Activated naive CD8-positive, alpha-beta T cell (primary cell): ENCODE results near the gene OR5H2.
"Not testable (repeated sequence)": the region's sequence is repeated elsewhere in the genome, so short reads cannot be mapped to it uniquely, and the experiment has no call there.

ENCODE experiments used
- H3K27ac Mint-ChIP-seq: one replicate; pipeline ENCODE4 v1.8.0; 2021; ENCODE audit warnings: mixed read lengths
- H3K27me3 Mint-ChIP-seq: one replicate; pipeline ENCODE4 v1.8.0; 2021; ENCODE audit warnings: mixed read lengths
- H3K36me3 Mint-ChIP-seq: one replicate; pipeline ENCODE4 v1.8.0; 2021; ENCODE audit warnings: mixed read lengths
- H3K4me1 Mint-ChIP-seq: one replicate; pipeline ENCODE4 v1.8.0; 2021; ENCODE audit warnings: low read depth, mixed read lengths
- H3K4me3 Mint-ChIP-seq: one replicate; pipeline ENCODE4 v1.8.0; 2021; ENCODE audit warnings: mild to moderate bottlenecking, mixed read lengths
- H3K9me3 Mint-ChIP-seq: one replicate; pipeline ENCODE4 v1.8.0; 2021; ENCODE audit warnings: low read depth, mixed read lengths

Gene OR5H2

GRCh38 chr3:98282205-98282604 lies at the start of gene OR5H2:
OR5H2 (plus strand) TSS chr3:98282505; CDS start chr3:98282903, 398 bp downstream.
- Mint-ChIP-seq H3K36me3 (no peaks in the 10 kb centered on the region), H3K4me3 (no peak within 1 kb of the TSS), H3K27me3 (no peaks in the 10 kb centered on the region), H3K27ac (no peak within 1 kb of the TSS), H3K9me3 (no peaks in the 10 kb centered on the region), H3K4me1 (no peaks in the 10 kb centered on the region)

- Mint-ChIP-seq H3K4me3 (no peak overlapping the region), H3K27me3 (peaks cover 7% of the 10 kb centered on the region), H3K4me1 (no peaks in the 10 kb centered on the region), H3K36me3 (no peaks in the 10 kb centered on the region), H3K27ac (no peak overlapping the region), H3K9me3 (no peaks in the 10 kb centered on the region)
Measured at GRCh38 chr3:98233468-98233867, 48.8 kb upstream of the OR5H2 start.

- Mint-ChIP-seq H3K36me3 (no peaks in the 10 kb centered on the region), H3K4me3 (no peak overlapping the region), H3K4me1 (no peaks in the 10 kb centered on the region), H3K9me3 (no peaks in the 10 kb centered on the region), H3K27ac (no peak overlapping the region), H3K27me3 (peaks cover 3% of the 10 kb centered on the region)
Measured at GRCh38 chr3:98240131-98240530, 42.2 kb upstream of the OR5H2 start.

DNA sequence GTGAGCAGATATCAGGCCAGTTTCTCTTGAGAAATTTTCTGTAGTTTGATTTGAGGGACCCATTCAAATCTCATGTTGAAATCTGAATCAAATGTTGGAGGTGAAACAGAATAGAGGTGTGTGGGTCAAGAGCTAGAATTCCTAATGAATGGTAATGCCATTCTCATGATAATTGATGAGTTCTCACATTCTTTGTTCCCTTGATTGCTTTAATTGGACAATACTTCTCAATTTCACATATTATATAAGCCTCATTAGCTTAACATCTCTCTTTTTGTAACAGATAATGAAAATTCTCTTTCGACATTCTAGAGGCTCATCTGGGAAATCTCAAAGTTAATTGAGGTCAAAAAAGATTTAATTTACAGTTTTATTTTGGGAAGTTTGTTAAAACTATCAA lies 40.1 kb upstream of the OR5H2 start:
- H3K4me3 Mint-ChIP-seq: no peak overlapping the region
- no peaks in the 10 kb centered on the region for H3K36me3 Mint-ChIP-seq
- H3K9me3 Mint-ChIP-seq: no peaks in the 10 kb centered on the region
- no peaks in the 10 kb centered on the region for H3K4me1 Mint-ChIP-seq
- no peak overlapping the region for H3K27ac Mint-ChIP-seq
- H3K27me3 Mint-ChIP-seq: peaks cover 3% of the 10 kb centered on the region

DNA sequence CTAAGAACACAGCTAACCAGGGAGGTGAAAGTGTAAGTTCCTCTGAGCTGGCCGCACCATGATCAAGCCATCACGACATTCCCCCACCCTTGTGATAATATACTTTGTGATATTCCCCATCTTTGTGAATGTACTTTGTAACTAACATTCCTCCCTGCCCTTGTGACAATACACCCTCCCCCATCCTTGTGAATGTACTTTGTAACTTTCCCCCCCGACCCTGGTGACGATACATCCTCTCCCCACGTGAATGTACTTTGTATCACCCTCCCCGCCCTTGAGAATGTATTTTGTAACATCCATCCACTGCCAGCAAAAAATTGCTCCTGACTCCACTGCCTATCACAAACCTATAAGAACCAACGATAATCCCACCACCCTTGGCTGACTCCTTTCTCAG lies 38.5 kb upstream of the OR5H2 start:
- Mint-ChIP-seq H3K9me3 (no peaks in the 10 kb centered on the region), H3K27ac (no peak overlapping the region), H3K4me3 (no peak overlapping the region), H3K4me1 (no peaks in the 10 kb centered on the region), H3K27me3 (no peaks in the 10 kb centered on the region), H3K36me3 (no peaks in the 10 kb centered on the region)

GRCh38 chr3:98246142-98246541 lies 36.2 kb upstream of the OR5H2 start:
- no peak overlapping the region for H3K27ac Mint-ChIP-seq
- no peaks in the 10 kb centered on the region for H3K9me3 Mint-ChIP-seq
- H3K4me1 Mint-ChIP-seq: no peaks in the 10 kb centered on the region
- no peaks in the 10 kb centered on the region for H3K27me3 Mint-ChIP-seq
- H3K36me3 Mint-ChIP-seq: no peaks in the 10 kb centered on the region
- H3K4me3 Mint-ChIP-seq: no peak overlapping the region

GRCh38 chr3:98256026-98256425 lies 26.3 kb upstream of the OR5H2 start:
- not testable (repeated sequence) for H3K27ac Mint-ChIP-seq, H3K27me3 Mint-ChIP-seq, H3K4me1 Mint-ChIP-seq, H3K36me3 Mint-ChIP-seq, H3K9me3 Mint-ChIP-seq, H3K4me3 Mint-ChIP-seq

DNA sequence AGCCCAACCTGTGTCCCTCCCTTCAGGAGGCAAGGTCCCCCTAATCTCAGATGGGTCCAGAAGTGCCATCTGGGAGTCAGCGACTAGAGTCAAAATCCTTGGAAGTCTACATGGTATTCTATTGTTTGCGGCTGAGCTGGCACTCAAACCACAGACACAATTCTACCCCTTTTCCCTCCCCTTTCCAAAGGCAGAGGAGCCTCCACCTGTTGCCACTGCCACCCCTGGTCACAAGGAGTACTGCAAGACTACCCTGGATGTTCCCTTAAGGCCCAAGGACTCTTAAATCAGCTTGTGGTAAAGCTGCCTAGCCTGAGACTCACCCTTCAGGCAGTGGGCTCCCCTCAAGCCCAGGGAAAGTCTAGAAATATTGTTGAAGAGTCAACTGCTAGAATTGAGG lies 22.6 kb upstream of the OR5H2 start:
- H3K4me3 Mint-ChIP-seq: no peak overlapping the region
- no peaks in the 10 kb centered on the region for H3K36me3 Mint-ChIP-seq
- H3K27me3 Mint-ChIP-seq: no peaks in the 10 kb centered on the region
- no peaks in the 10 kb centered on the region for H3K9me3 Mint-ChIP-seq
- no peaks in the 10 kb centered on the region for H3K4me1 Mint-ChIP-seq
- no peak overlapping the region for H3K27ac Mint-ChIP-seq

DNA sequence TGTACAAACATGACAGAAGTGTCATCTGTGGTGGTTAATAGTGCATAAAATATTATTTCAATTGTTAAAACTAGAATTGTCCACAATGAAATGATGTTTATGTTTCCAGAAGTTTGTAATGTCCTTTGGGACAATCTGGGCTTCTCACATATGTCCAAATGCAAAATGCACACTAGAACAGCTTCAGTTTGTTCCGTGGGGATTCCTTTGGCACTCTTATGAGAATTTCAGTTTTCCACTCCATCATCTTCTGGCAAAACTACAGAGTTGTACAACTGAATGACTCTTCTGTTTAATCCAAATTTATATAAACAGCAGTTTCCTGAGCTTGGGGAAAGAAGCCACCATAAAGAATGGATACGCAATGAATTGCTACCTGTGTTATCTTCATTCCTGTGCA lies 20.3 kb upstream of the OR5H2 start:
- no peak overlapping the region for H3K4me3 Mint-ChIP-seq
- no peaks in the 10 kb centered on the region for H3K36me3 Mint-ChIP-seq
- no peaks in the 10 kb centered on the region for H3K4me1 Mint-ChIP-seq
- H3K27ac Mint-ChIP-seq: no peak overlapping the region
- no peaks in the 10 kb centered on the region for H3K9me3 Mint-ChIP-seq
- H3K27me3 Mint-ChIP-seq: no peaks in the 10 kb centered on the region

- no peaks in the 10 kb centered on the region for H3K4me1 Mint-ChIP-seq
- no peak within 1 kb of the TSS for H3K4me3 Mint-ChIP-seq
- no peaks in the 10 kb centered on the region for H3K36me3 Mint-ChIP-seq
- H3K27me3 Mint-ChIP-seq: no peaks in the 10 kb centered on the region
- H3K9me3 Mint-ChIP-seq: peaks cover 8% of the 10 kb centered on the region
- no peak within 1 kb of the TSS for H3K27ac Mint-ChIP-seq
Measured at GRCh38 chr3:98263944-98264343, 18.4 kb upstream of the OR5H2 start, which contains the start of gene OR5H6. OR5H6 (plus strand) TSS chr3:98264244; CDS start chr3:98264333, 89 bp downstream.

- peaks cover 17% of the 10 kb centered on the region for H3K9me3 Mint-ChIP-seq
- no peak overlapping the region for H3K4me3 Mint-ChIP-seq
- no peak overlapping the region for H3K27ac Mint-ChIP-seq
- no peaks in the 10 kb centered on the region for H3K27me3 Mint-ChIP-seq
- H3K36me3 Mint-ChIP-seq: no peaks in the 10 kb centered on the region
- no peaks in the 10 kb centered on the region for H3K4me1 Mint-ChIP-seq
Measured at GRCh38 chr3:98269846-98270245, 12.5 kb upstream of the OR5H2 start.

DNA sequence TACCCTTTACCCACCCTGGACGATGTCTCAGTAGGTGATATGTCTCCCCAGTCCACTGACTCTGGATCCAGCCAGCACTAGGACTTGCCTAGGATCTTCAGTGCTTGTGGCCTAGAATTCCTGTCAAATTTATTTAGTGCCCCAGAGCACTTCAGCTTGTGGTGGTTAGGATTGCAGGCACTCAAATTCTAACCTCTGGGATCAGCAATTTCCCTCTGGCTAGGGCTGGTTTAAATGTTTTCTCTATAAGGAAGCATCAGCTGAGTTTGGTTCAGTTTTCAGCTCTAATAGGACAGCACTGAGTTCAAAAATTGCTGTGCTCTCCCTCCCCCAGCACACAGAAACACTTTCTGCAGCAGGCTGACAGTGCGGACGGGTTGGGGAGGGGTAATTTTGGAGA lies 10.2 kb upstream of the OR5H2 start:
- Mint-ChIP-seq H3K36me3 (no peaks in the 10 kb centered on the region), H3K4me3 (no peak overlapping the region), H3K9me3 (peaks cover 17% of the 10 kb centered on the region), H3K27ac (no peak overlapping the region), H3K27me3 (no peaks in the 10 kb centered on the region), H3K4me1 (no peaks in the 10 kb centered on the region)

DNA sequence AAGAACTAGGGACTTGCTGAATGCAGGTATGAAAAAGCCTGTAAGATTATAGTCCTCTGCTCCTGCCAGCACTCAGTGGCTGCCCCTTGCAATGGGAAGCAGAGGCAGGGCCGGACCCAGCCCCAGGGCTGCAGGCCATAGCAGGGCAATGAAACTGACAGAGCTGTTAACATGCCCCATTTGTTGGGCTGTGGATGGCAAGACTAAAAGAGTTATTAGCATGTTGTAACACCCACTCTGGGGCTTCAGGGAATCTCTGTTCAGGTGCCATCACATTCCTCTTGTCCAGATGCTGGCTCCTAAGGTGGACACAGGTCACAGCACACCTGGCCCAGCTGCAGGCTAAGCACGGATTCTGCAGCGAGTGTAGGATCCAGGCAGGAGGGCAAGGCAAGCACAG lies 7.4 kb upstream of the OR5H2 start:
- H3K27me3 Mint-ChIP-seq: no peaks in the 10 kb centered on the region
- H3K4me3 Mint-ChIP-seq: no peak overlapping the region
- H3K36me3 Mint-ChIP-seq: no peaks in the 10 kb centered on the region
- H3K27ac Mint-ChIP-seq: no peak overlapping the region
- peaks cover 4% of the 10 kb centered on the region for H3K9me3 Mint-ChIP-seq
- H3K4me1 Mint-ChIP-seq: no peaks in the 10 kb centered on the region

GRCh38 chr3:98290916-98291315 lies 8.6 kb downstream of the OR5H2 start:
- H3K36me3 Mint-ChIP-seq: no peaks in the 10 kb centered on the region
- H3K27ac Mint-ChIP-seq: no peak overlapping the region
- H3K4me3 Mint-ChIP-seq: no peak overlapping the region
- H3K9me3 Mint-ChIP-seq: no peaks in the 10 kb centered on the region
- no peaks in the 10 kb centered on the region for H3K4me1 Mint-ChIP-seq
- peaks cover 2% of the 10 kb centered on the region for H3K27me3 Mint-ChIP-seq

DNA sequence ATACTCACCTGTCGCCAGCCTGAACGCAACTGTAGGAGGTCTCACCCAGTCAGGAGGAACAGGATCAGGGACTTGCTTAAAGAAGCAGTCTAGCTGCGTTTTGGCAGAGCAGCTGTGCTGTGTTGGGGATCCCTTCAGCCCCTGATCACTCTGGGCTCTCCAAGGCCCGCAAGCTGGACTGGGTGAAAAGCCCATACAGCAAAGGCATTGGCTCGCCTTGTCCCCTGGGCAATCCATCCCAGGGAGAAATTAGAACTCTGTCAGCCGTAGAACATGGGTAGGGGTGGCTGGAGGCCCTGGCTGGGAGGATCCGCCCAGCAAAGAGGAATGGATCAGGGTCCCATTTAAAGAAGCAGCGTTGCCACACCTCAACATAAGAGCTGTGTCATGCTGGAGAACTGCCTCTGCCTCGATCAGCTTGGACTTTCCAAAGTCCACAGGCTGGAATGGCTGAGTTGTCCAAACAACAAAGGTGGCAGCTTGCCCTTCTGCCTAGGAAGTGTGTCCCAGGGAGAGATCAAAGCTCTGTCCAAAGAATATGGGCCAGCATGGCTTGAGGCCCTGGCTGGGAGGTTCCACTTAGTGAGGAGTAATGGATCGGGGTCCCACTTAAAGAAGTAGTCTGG lies 9.1 kb downstream of the OR5H2 start:
- peaks cover 2% of the 10 kb centered on the region for H3K27me3 Mint-ChIP-seq
- H3K27ac Mint-ChIP-seq: no peak overlapping the region
- H3K9me3 Mint-ChIP-seq: no peaks in the 10 kb centered on the region
- no peaks in the 10 kb centered on the region for H3K36me3 Mint-ChIP-seq
- H3K4me3 Mint-ChIP-seq: no peak overlapping the region
- H3K4me1 Mint-ChIP-seq: no peaks in the 10 kb centered on the region

- no peak overlapping the region for H3K27ac Mint-ChIP-seq
- H3K9me3 Mint-ChIP-seq: no peaks in the 10 kb centered on the region
- no peak overlapping the region for H3K4me3 Mint-ChIP-seq
- peaks cover 2% of the 10 kb centered on the region for H3K27me3 Mint-ChIP-seq
- no peaks in the 10 kb centered on the region for H3K4me1 Mint-ChIP-seq
- H3K36me3 Mint-ChIP-seq: no peaks in the 10 kb centered on the region
Measured at GRCh38 chr3:98322101-98322500, 39.8 kb downstream of the OR5H2 start.
